H9 (cell line): ENCODE results near the gene DRD4. TPM values are rescaled to one million over a fixed set of nuclear protein-coding genes. Genes with fewer than 3 reads are reported as not detected.

ENCODE experiments used
- DNase-seq: peaks from one replicate; pipeline ENCODE4 v3.0.0-alpha.2; 2017
- H2AFZ ChIP-seq: one replicate; pipeline ENCODE4 v1.6.1; 2013; ENCODE audit warnings: mild to moderate bottlenecking, low read length, control low read depth, moderate library complexity
- H2AK5ac ChIP-seq: 2 replicates; pipeline ENCODE4 v1.6.1; 2013; ENCODE audit warnings: low read length, control low read depth, mixed read lengths; ENCODE audit not compliant: insufficient read length
- H2BK120ac ChIP-seq: one replicate; pipeline ENCODE4 v1.6.1; 2013; ENCODE audit warnings: low read depth, mild to moderate bottlenecking, low read length, control low read depth, inconsistent platforms; ENCODE audit not compliant: poor library complexity, severe bottlenecking
- H2BK12ac ChIP-seq: 2 replicates; pipeline ENCODE4 v1.6.1; 2013; ENCODE audit warnings: low read length, control low read depth, mixed read lengths, low read depth; ENCODE audit not compliant: insufficient read length
- H2BK15ac ChIP-seq: 2 replicates; pipeline ENCODE4 v1.6.1; 2013; ENCODE audit warnings: low read depth, low read length, control low read depth
- H2BK20ac ChIP-seq: one replicate; pipeline ENCODE4 v1.6.1; 2013; ENCODE audit warnings: low read depth, mild to moderate bottlenecking, low read length, control low read depth, inconsistent platforms; ENCODE audit not compliant: poor library complexity, severe bottlenecking
- H2BK5ac ChIP-seq: 2 replicates; pipeline ENCODE4 v1.6.1; 2013; ENCODE audit warnings: low read length, control low read depth, mixed read lengths; ENCODE audit not compliant: insufficient read length
- H3K14ac ChIP-seq: 2 replicates; pipeline ENCODE4 v1.6.1; 2013; ENCODE audit warnings: low read length, control low read depth; ENCODE audit not compliant: insufficient read depth
- H3K18ac ChIP-seq: 2 replicates; pipeline ENCODE4 v1.6.1; 2013; ENCODE audit warnings: low read depth, mild to moderate bottlenecking, mixed read lengths, low read length, control low read depth; ENCODE audit not compliant: insufficient read length
- H3K23ac ChIP-seq: 2 replicates; pipeline ENCODE4 v1.6.1; 2013; ENCODE audit warnings: low read length, control low read depth, mixed read lengths, low read depth; ENCODE audit not compliant: insufficient read length
- H3K23me2 ChIP-seq: 2 replicates; pipeline ENCODE4 v1.6.1; 2013; ENCODE audit warnings: low read depth, mild to moderate bottlenecking, mixed read lengths, low read length, control low read depth; ENCODE audit not compliant: insufficient read length, poor library complexity, severe bottlenecking
- H3K27ac ChIP-seq: 2 replicates; pipeline ENCODE4 v1.5.1; 2013; ENCODE audit warnings: low read length, control low read depth, mixed read lengths, low read depth; ENCODE audit not compliant: insufficient read length
- H3K27me3 ChIP-seq: 2 replicates; pipeline ENCODE4 v1.6.1; 2013; ENCODE audit warnings: low read length, control low read depth, inconsistent platforms; ENCODE audit not compliant: insufficient read depth
- H3K4ac ChIP-seq: 2 replicates; pipeline ENCODE4 v1.6.1; 2013; ENCODE audit warnings: low read depth, mild to moderate bottlenecking, control low read depth, inconsistent platforms, low read length, moderate library complexity
- H3K4me1 ChIP-seq: 2 replicates; pipeline ENCODE4 v1.6.1; 2013; ENCODE audit warnings: low read length, control low read depth, inconsistent platforms; ENCODE audit not compliant: insufficient read depth
- H3K4me2 ChIP-seq: 2 replicates; pipeline ENCODE4 v1.6.1; 2013; ENCODE audit warnings: low read length, control low read depth, mixed read lengths; ENCODE audit not compliant: insufficient read length, insufficient read depth
- H3K56ac ChIP-seq: 2 replicates; pipeline ENCODE4 v1.6.1; 2013; ENCODE audit warnings: low read depth, mild to moderate bottlenecking, mixed read lengths, low read length, control low read depth; ENCODE audit not compliant: insufficient read length
- H3K79me1 ChIP-seq: 2 replicates; pipeline ENCODE4 v1.6.1; 2013; ENCODE audit warnings: low read depth, mild to moderate bottlenecking, moderate library complexity, low read length, control low read depth, inconsistent platforms; ENCODE audit not compliant: insufficient read depth, poor library complexity, severe bottlenecking
- H3K79me2 ChIP-seq: 2 replicates; pipeline ENCODE4 v1.6.1; 2013; ENCODE audit warnings: low read length, control low read depth, inconsistent platforms; ENCODE audit not compliant: insufficient read depth
- H3K9ac ChIP-seq: 2 replicates; pipeline ENCODE4 v1.6.1; 2013; ENCODE audit warnings: low read length, control low read depth, mixed read lengths; ENCODE audit not compliant: insufficient read length; ENCODE audit errors: extremely low read depth
- H3K9me3 ChIP-seq: one replicate; pipeline ENCODE4 v1.6.1; 2013; ENCODE audit warnings: low read depth, low read length, inconsistent platforms; ENCODE audit not compliant: control insufficient read depth
- H3T11ph ChIP-seq: one replicate; pipeline ENCODE4 v1.6.1; 2013; ENCODE audit warnings: mild to moderate bottlenecking, low read length, control low read depth, inconsistent platforms
- H4K20me1 ChIP-seq: one replicate; pipeline ENCODE4 v1.6.1; 2013; ENCODE audit not compliant: control insufficient read depth, insufficient read length, insufficient read depth
- H4K5ac ChIP-seq: 2 replicates; pipeline ENCODE4 v1.6.1; 2013; ENCODE audit warnings: low read depth, mild to moderate bottlenecking, mixed read lengths, low read length, control low read depth; ENCODE audit not compliant: insufficient read length
- H4K8ac ChIP-seq: replicated peaks from 2 replicates; pipeline ENCODE4 v1.6.1; 2013; ENCODE audit warnings: low read length, control low read depth, mixed read lengths, low read depth; ENCODE audit not compliant: insufficient read length
- H4K91ac ChIP-seq: 2 replicates; pipeline ENCODE4 v1.6.1; 2013; ENCODE audit warnings: low read depth, mild to moderate bottlenecking, moderate library complexity, mixed read lengths, low read length, control low read depth; ENCODE audit not compliant: insufficient read length
- H3K27ac Mint-ChIP-seq, 3 experiments: 2 replicates in 2 of 3; 3 replicates in 1 of 3; pipeline ENCODE4 v1.8.0; 2020 to 2021; ENCODE audit warnings: mixed read lengths in 3 of 3, mild to moderate bottlenecking in 1 of 3, moderate library complexity in 1 of 3
- H3K27me3 Mint-ChIP-seq: 2 replicates; pipeline ENCODE4 v1.8.0; 2021; ENCODE audit warnings: low read depth, mild to moderate bottlenecking, moderate library complexity, mixed read lengths
- H3K36me3 Mint-ChIP-seq, 3 experiments: 2 replicates in 2 of 3; 3 replicates in 1 of 3; pipeline ENCODE4 v1.8.0; 2020 to 2021; ENCODE audit warnings: low read depth in 3 of 3, mixed read lengths in 3 of 3; ENCODE audit not compliant: insufficient read depth in 1 of 3
- H3K4me1 Mint-ChIP-seq, 2 experiments: 2 replicates each; pipeline ENCODE4 v1.8.0; 2020; ENCODE audit warnings: mixed read lengths in 2 of 2
- H3K4me3 Mint-ChIP-seq, 2 experiments: 2 replicates in 1 of 2; 3 replicates in 1 of 2; pipeline ENCODE4 v1.8.0; 2020 to 2021; ENCODE audit warnings: mild to moderate bottlenecking in 2 of 2, mixed read lengths in 2 of 2, moderate library complexity in 1 of 2
- H3K9me3 Mint-ChIP-seq, 2 experiments: 2 replicates in 1 of 2; 3 replicates in 1 of 2; pipeline ENCODE4 v1.8.0; 2020; ENCODE audit warnings: mild to moderate bottlenecking in 2 of 2, mixed read lengths in 2 of 2, moderate library complexity in 1 of 2
- WGBS: extraction: QIAGEN DNeasy Blood & Tissue Kit; methylation state at CpG from one replicate; pipeline ENCODE4 v1.1.7; 2013; ENCODE audit warnings: missing lambda C conversion rate, low lambda C conversion rate, mixed read lengths; ENCODE audit not compliant: insufficient read length; ENCODE audit errors: extremely low coverage; 5-methylcytosine and 5-hydroxymethylcytosine counted together
- total RNA-seq: library from RNA; stranded (reverse); gene quantifications from 2 replicates; pipeline ENCODE4 v1.2.1, GENCODE V29; 2021
- TF ChIP-seq, protein P1 (sequence below): fragments of 200-600 bp; sonication (generic); conservative IDR thresholded peaks from 3 replicates; pipeline ENCODE4 v1.8.0; 2021; ENCODE audit warnings: antibody characterized with exemption, mild to moderate bottlenecking

The DRD4 gene
- total RNA-seq, 1 experiment from 2014 or later: 6.8 TPM

DNA sequence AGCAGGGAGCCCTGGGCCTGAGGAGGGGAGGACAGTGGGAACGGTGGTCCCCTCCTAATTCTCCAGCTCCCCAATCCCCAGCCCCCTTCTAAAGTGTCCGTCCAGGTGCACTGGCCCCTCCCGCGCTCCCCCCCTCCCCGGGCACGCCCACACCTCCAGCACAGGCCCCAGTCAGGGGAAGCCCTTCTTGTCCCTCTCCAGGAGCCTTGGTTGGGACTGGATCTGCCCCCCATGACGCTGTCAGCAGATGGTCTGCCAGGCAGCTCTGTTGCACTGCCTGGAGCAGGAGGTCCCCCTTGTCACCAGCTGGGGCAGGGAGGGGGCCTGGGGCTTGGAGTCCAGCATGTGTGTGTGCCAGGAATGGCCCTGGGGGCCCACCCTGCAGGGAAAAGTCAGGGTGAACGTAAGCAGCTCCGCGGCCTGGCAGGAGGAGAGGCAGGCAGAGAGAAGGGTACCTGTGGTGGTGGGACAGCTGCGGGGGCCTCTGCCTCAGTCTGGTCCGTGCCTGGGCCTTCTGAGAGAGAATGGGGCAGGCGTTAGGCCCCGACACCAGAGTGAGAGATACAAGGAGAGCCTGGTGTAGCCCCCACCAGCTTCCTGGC is 22.9 kb upstream of the DRD4 start:
- H3K79me1 ChIP-seq: no peaks in the 10 kb centered on the region
- Mint-ChIP-seq H3K27me3 (no peaks in the 10 kb centered on the region), H3K27ac (no peak overlapping the region; a peak in 2 of 7 replicates), H3K4me1 (peaks cover 4 to 6% of the 10 kb centered on the region in 2 experiments; a peak in 3 of 4 replicates), H3K36me3 (peaks cover 4 to 30% (median 27%) of the 10 kb centered on the region in 3 experiments; a peak in 6 of 7 replicates), H3K9me3 (no peaks in the 10 kb centered on the region), H3K4me3 (peak overlapping the region; percentile 21 to 55; a peak in 2 of 5 replicates)
- H3K79me2 ChIP-seq: no peaks in the 10 kb centered on the region
- H2BK20ac ChIP-seq: no peak overlapping the region
- H4K91ac ChIP-seq: no peak overlapping the region
- H3T11ph ChIP-seq: no peak overlapping the region
- H3K9ac ChIP-seq: no peak overlapping the region
- no peak overlapping the region for H2BK5ac ChIP-seq
- H3K18ac ChIP-seq: no peak overlapping the region
- H3K4me1 ChIP-seq: no peaks in the 10 kb centered on the region
- DNase-seq: no peak
- TF ChIP-seq, protein P1, sequence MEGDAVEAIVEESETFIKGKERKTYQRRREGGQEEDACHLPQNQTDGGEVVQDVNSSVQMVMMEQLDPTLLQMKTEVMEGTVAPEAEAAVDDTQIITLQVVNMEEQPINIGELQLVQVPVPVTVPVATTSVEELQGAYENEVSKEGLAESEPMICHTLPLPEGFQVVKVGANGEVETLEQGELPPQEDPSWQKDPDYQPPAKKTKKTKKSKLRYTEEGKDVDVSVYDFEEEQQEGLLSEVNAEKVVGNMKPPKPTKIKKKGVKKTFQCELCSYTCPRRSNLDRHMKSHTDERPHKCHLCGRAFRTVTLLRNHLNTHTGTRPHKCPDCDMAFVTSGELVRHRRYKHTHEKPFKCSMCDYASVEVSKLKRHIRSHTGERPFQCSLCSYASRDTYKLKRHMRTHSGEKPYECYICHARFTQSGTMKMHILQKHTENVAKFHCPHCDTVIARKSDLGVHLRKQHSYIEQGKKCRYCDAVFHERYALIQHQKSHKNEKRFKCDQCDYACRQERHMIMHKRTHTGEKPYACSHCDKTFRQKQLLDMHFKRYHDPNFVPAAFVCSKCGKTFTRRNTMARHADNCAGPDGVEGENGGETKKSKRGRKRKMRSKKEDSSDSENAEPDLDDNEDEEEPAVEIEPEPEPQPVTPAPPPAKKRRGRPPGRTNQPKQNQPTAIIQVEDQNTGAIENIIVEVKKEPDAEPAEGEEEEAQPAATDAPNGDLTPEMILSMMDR: no peak
- H2BK120ac ChIP-seq: no peak overlapping the region
- no peak overlapping the region for H3K56ac ChIP-seq
- H2AFZ ChIP-seq: no peak overlapping the region
- H3K9me3 ChIP-seq: no peaks in the 10 kb centered on the region
- H2BK12ac ChIP-seq: no peak overlapping the region
- no peak overlapping the region for H2BK15ac ChIP-seq
- H3K4me2 ChIP-seq: no peak overlapping the region
- H4K8ac ChIP-seq: no peak overlapping the region
- H3K14ac ChIP-seq: no peak overlapping the region
- H3K27me3 ChIP-seq: no peaks in the 10 kb centered on the region
- no peak overlapping the region for H3K4ac ChIP-seq
- no peak overlapping the region for H3K27ac ChIP-seq
- H4K5ac ChIP-seq: no peak overlapping the region
- no peak overlapping the region for H3K23ac ChIP-seq
- no peak overlapping the region for H2AK5ac ChIP-seq
- H3K23me2 ChIP-seq: peaks cover 4% of the 10 kb centered on the region
- no peaks in the 10 kb centered on the region for H4K20me1 ChIP-seq
- WGBS: no CpG with 5 or more reads among the region's 14 CpGs
